GM10266 (cell line): ENCODE measurements around the gene SRSF3.

ENCODE experiments used
- DNase-seq: peaks from one replicate; pipeline ENCODE4 v3.0.0; 2012; ENCODE audit errors: extremely low spot score
- CTCF ChIP-seq: IDR thresholded peaks from 2 replicates; pipeline ENCODE4 v1.5.1; 2012; ENCODE audit warnings: mild to moderate bottlenecking, low read depth; ENCODE audit not compliant: control insufficient read depth, insufficient read depth; ENCODE audit errors: missing control alignments

SRSF3 gene

GRCh38 chr6:36594029-36594815, at the start of gene SRSF3:
Gene SRSF3, plus strand, starts transcription at chr6:36594362. Its CDS starts 2,401 bp downstream, at chr6:36596763.
- peak; percentile 90 for DNase-seq
- peak; percentile 18 for TF ChIP-seq CTCF

GRCh38 chr6:36545767-36546307, 48.3 kb upstream of the SRSF3 start:
- DNase-seq = no peak
- TF ChIP-seq CTCF = no peak

GRCh38 chr6:36546308-36546919, 47.7 kb upstream of the SRSF3 start:
- TF ChIP-seq CTCF = no peak
- DNase-seq = peak; percentile 19

GRCh38 chr6:36546920-36547645, 47.1 kb upstream of the SRSF3 start, which contains the start of gene STK38:
Gene STK38, minus strand, starts transcription at chr6:36547479. Its CDS starts 7,277 bp downstream, at chr6:36540202.
- peak; percentile 46 for TF ChIP-seq CTCF
- peak; percentile 95 for DNase-seq

- no peak for DNase-seq
Measured at GRCh38 chr6:36547646-36548400, 46.3 kb upstream of the SRSF3 start.

More at GRCh38 chr6:36547646-36548400, 46.3 kb upstream of the SRSF3 start:
- no peak for TF ChIP-seq CTCF
